Measurements from ENCODE around the gene PTDSS2.

Gene PTDSS2

GRCh38 chr11:530960-531831, 81.1 kb downstream of the PTDSS2 start:
- no peak for DNase-seq (ENCODE audit: low read depth, low spot score)

GRCh38 chr11:531919-532526, 81.9 kb downstream of the PTDSS2 start:
- DNase-seq (ENCODE audit: low read depth, low spot score), result no peak

DNA sequence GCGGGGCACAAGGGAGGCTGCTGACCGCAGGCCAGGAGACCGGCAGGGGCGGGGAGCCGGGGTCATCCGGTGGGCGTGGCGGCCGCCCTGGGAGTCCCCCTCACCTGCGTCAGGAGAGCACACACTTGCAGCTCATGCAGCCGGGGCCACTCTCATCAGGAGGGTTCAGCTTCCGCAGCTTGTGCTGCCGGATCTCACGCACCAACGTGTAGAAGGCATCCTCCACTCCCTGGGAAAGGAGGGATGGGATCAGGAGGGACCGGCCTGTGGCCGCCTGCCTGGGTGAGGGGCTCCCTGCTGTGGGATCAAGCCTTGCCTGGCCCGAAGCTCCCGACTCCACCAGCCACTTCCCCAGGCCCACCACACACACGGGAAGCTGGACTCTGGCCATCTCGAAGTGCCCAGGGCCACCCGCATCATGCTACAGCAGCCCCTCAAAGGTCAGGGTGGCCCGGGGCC, 82.5 kb downstream of the PTDSS2 start:
- no peak for DNase-seq (ENCODE audit: low read depth, low spot score)

DNA sequence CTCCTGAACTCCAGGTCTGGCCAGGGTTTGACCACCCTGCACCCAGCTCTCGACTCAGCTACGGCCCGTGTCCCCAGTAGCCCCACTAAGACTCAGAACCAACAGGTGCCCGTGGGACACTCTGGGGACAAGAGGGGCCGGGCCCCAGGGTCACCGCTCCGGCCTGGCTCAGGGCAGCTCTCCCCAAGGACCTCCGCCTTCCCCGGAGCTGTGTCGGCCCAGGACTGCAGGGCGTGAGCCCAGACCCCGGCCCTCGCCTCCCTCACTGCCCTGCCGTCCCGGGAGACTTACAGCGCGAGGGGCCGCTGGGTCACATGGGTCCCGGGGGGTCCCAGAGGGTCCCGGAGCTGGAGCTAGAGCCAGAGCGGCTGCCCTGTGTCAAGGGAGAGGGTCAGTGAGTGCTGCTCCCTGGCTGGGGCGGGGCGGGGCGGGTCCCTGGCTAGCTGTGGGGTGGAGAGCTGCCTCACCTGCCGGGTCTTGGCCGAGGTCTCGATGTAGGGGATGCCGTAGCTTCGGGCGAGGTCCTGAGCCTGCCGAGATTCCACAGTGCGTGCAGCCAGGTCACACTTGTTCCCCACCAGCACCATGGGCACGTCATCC, 83.0 kb downstream of the PTDSS2 start:
- no peak for DNase-seq (ENCODE audit: low read depth, low spot score)

DNA sequence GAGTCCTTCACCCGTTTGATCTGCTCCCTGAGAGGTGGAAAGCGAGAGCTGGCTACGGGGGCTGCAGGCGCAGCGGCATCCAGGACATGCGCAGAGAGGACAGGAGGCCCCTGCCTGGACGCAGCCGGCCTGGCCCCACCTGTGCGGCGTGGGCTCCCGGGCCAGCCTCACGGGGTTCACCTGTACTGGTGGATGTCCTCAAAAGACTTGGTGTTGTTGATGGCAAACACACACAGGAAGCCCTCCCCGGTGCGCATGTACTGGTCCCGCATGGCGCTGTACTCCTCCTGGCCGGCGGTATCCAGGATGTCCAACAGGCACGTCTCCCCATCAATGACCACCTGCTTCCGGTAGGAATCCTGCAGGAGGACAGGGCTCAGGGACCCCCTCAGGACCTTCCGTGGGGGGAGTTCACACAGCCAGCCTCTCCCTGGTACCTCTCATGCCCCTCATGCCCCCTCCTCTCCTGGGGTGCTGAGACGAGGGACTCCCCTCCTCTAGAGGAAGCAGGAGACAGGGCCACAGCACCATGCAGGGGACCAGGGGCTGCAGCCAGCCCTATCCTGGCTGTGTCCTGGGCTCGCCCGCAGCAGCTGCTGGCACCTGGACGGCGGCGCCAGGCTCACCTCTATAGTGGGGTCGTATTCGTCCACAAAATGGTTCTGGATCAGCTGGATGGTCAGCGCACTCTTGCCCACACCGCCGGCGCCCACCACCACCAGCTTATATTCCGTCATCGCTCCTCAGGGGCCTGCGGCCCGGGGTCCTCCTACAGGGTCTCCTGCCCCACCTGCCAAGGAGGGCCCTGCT, 83.7 kb downstream of the PTDSS2 start:
- DNase-seq (ENCODE audit: low read depth, low spot score), result no peak

- DNase-seq (ENCODE audit: low read depth, low spot score), result no peak
Measured at GRCh38 chr11:534396-535209, 84.5 kb downstream of the PTDSS2 start.

DNA sequence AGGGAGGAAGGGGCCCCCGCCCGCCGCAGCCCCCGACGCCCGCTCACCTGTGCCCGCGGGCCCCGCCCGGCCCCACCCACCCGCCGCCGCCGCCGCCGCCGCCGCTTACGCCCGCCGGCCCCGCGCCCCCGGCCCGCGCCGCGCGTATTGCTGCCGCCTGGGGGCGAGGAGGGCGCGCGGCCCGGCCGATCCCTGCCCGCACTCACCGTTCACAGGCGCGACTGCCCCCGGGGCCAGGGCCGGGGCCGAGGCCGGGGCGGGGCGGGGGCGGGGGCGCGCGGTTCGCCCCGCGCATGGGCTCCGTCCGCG, 85.1 kb downstream of the PTDSS2 start:
- no peak for DNase-seq (ENCODE audit: low read depth, low spot score)

DNA sequence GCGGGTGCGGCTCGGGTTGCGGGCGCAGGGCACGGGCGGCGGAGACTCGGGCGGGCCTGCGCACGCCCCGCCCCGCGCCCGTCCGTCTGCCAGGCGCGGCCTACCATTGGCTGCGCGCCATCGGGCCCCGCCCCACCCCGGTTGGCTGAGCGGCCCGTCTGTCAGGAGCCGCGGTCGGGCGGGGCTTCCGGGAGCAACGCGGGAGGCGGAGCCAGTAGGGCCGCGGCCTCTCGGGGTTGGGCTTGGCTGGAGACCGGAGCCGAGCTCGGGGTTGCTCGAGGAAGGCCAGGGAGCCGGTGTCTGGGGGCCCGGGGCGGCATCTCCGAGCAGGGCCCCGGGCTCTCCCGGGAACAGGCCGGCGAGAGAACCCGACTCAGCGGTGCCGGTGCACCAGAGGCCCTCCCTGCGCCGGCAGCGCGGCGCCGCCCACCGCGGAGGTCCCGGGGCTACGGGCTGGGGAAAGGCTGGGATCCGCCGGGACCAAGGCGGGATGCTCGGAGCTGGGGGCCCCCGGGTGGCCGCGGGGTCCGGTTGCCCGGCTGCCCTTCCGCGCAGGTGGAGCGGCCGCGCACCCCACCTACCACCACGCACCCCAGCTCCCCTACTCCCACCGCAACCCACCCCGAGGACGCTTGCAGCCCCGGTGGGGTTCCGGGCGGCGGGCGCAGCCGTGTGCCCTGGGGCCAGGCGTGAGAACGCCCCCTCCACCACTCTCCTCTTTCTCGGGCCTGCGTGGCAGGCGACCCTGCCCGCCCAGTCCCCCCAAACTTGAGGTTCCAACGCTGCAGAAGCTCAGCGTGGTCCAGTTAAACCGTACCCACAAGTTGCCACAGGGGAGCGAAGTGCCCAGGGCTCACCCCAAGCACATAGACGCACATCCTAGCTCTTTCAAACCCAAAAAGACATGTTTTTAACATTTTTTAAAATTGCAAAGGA, 85.7 kb downstream of the PTDSS2 start, which contains the start of gene HRAS:
HRAS (minus strand) TSS at position 58 of the 936 bp plus-strand sequence.
- no peak for DNase-seq (ENCODE audit: low read depth, low spot score)

DNA sequence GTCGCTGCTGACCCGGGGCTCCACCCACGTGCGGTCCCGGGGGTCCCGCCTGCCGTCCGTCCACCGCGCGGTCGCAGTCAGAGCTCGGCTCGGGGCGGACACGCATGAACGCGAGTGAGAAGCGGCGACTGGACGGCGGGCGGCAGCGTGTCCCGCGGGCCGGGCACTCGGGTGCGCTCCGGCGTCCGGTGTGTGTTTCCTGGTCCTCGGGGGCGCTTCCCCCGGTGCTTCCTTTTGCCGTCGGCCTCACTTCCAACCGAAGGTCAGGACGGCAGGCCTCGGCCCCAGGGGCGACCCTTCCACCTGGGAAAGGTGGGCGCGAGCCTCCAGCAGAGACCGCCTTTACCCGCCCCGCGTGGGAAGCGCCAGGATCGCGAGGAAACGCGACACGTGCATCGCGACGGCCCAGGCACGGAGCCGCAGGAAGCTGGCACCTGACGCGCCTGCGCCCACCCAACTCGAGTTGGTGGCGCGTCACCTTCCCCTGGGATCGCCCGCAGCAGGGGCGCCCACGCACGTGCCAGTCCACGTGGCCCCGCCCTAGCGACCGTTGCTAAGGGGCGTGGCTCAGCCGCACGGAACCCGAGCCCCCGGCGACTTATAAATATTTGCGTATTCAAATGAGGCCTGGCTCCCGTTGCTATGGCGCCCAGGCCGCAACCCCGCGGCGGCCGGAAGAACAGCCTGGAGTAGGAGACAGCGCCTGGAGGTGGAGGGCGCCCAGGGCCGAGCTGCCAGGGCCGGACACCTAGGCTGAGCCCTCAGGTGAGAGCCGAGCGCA, 87.0 kb downstream of the PTDSS2 start, which contains the start of gene LRRC56:
LRRC56 (plus strand) TSS at position 687 of the 781 bp plus-strand sequence. CDS start 3,158 bp downstream, outside the sequence.
- no peak for DNase-seq (ENCODE audit: low read depth, low spot score)

GRCh38 chr11:537622-538430, 87.7 kb downstream of the PTDSS2 start:
- no peak for DNase-seq (ENCODE audit: low read depth, low spot score)

GRCh38 chr11:538431-539051, 88.5 kb downstream of the PTDSS2 start:
- no peak for DNase-seq (ENCODE audit: low read depth, low spot score)

DNA sequence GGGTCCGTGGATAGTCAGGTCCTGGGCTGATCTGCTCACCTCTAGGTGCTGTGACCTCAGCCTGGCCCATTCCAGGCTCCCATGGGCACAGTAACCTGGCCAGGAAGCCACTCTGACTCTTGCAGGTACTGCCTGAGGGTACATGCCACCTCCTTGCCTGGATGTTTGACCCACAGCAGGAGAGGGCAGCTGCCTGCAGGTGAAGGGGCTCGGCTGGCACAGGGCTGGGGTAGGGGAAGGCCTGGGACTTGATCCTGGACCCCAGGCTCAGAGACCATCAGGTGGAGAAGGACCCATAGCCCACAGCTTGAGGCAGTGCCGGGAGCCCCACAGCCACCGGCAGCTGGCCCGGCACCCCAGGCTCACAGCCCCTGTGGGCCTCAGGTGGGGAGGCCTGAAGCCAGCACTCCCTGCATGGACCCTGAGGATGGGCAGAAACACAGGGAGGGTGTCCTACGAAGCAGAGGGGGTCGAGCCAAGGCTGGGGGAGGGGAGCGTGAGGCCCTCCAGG, 89.9 kb downstream of the PTDSS2 start:
- no peak for DNase-seq (ENCODE audit: low read depth, low spot score)
